Measurements from ENCODE around the gene HPN. TPM values are rescaled to one million over a fixed set of nuclear protein-coding genes. Genes with fewer than 3 reads are reported as not detected.

The HPN gene
- total and polyA plus RNA-seq, 2 of the 13 experiments (the other 11 are each of a cell fraction or from before 2014, with no cell fraction given): 46.7 to 261 TPM

- TF ChIP-seq, protein P1, sequence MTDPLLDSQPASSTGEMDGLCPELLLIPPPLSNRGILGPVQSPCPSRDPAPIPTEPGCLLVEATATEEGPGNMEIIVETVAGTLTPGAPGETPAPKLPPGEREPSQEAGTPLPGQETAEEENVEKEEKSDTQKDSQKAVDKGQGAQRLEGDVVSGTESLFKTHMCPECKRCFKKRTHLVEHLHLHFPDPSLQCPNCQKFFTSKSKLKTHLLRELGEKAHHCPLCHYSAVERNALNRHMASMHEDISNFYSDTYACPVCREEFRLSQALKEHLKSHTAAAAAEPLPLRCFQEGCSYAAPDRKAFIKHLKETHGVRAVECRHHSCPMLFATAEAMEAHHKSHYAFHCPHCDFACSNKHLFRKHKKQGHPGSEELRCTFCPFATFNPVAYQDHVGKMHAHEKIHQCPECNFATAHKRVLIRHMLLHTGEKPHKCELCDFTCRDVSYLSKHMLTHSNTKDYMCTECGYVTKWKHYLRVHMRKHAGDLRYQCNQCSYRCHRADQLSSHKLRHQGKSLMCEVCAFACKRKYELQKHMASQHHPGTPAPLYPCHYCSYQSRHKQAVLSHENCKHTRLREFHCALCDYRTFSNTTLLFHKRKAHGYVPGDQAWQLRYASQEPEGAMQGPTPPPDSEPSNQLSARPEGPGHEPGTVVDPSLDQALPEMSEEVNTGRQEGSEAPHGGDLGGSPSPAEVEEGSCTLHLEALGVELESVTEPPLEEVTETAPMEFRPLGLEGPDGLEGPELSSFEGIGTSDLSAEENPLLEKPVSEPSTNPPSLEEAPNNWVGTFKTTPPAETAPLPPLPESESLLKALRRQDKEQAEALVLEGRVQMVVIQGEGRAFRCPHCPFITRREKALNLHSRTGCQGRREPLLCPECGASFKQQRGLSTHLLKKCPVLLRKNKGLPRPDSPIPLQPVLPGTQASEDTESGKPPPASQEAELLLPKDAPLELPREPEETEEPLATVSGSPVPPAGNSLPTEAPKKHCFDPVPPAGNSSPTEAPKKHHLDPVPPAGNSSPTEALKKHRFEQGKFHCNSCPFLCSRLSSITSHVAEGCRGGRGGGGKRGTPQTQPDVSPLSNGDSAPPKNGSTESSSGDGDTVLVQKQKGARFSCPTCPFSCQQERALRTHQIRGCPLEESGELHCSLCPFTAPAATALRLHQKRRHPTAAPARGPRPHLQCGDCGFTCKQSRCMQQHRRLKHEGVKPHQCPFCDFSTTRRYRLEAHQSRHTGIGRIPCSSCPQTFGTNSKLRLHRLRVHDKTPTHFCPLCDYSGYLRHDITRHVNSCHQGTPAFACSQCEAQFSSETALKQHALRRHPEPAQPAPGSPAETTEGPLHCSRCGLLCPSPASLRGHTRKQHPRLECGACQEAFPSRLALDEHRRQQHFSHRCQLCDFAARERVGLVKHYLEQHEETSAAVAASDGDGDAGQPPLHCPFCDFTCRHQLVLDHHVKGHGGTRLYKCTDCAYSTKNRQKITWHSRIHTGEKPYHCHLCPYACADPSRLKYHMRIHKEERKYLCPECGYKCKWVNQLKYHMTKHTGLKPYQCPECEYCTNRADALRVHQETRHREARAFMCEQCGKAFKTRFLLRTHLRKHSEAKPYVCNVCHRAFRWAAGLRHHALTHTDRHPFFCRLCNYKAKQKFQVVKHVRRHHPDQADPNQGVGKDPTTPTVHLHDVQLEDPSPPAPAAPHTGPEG (CRISPR knock-in tag; IDR thresholded peaks at IDR 0.05): no peak
- TF ChIP-seq TOPORS (CRISPR knock-in tag; IDR thresholded peaks at IDR 0.05) (no peak), NKX3-1 (CRISPR knock-in tag; IDR thresholded peaks at IDR 0.05) (no peak), ZFP90 (CRISPR knock-in tag; IDR thresholded peaks at IDR 0.05; ENCODE audit: borderline replicate concordance) (0 out of 2 replicates have a peak, but pooled peaks have one; percentile 43), ZNF260 (CRISPR knock-in tag; IDR thresholded peaks at IDR 0.05; ENCODE audit: borderline replicate concordance, low read depth) (no peak), ZNF12 (CRISPR knock-in tag; IDR thresholded peaks at IDR 0.05) (0 out of 2 replicates have a peak, but pooled peaks have one; percentile 37), ZSCAN30 (CRISPR knock-in tag; IDR thresholded peaks at IDR 0.05) (no peak), HOXA5 (CRISPR knock-in tag; IDR thresholded peaks at IDR 0.05) (no peak), NFKB2 (CRISPR knock-in tag; IDR thresholded peaks at IDR 0.05; ENCODE audit: borderline replicate concordance) (peak; percentile 51; the same call in 1 of the 2 replicates), ZNF207 (IDR thresholded peaks at IDR 0.05; ENCODE audit: borderline replicate concordance) (no peak), SP4 (CRISPR knock-in tag; IDR thresholded peaks at IDR 0.05) (peak; percentile 30; the same call in 1 of the 2 replicates), ZNF382 (CRISPR knock-in tag; IDR thresholded peaks at IDR 0.05; ENCODE audit: borderline replicate concordance) (no peak), ZNF431 (CRISPR knock-in tag; IDR thresholded peaks at IDR 0.05; ENCODE audit: borderline replicate concordance, low read depth) (0 out of 2 replicates have a peak, but pooled peaks have one; percentile 24), MED1 (CRISPR knock-in tag; IDR thresholded peaks at IDR 0.05) (peak; percentile 49), CHD2 (IDR thresholded peaks at IDR 0.05; ENCODE audit: low read depth, low read length) (no peak), TEAD3 (CRISPR knock-in tag; optimal IDR thresholded peaks at IDR 0.05; ENCODE audit: borderline replicate concordance) (peak; percentile 55)
- TF ChIP-seq, protein P2, sequence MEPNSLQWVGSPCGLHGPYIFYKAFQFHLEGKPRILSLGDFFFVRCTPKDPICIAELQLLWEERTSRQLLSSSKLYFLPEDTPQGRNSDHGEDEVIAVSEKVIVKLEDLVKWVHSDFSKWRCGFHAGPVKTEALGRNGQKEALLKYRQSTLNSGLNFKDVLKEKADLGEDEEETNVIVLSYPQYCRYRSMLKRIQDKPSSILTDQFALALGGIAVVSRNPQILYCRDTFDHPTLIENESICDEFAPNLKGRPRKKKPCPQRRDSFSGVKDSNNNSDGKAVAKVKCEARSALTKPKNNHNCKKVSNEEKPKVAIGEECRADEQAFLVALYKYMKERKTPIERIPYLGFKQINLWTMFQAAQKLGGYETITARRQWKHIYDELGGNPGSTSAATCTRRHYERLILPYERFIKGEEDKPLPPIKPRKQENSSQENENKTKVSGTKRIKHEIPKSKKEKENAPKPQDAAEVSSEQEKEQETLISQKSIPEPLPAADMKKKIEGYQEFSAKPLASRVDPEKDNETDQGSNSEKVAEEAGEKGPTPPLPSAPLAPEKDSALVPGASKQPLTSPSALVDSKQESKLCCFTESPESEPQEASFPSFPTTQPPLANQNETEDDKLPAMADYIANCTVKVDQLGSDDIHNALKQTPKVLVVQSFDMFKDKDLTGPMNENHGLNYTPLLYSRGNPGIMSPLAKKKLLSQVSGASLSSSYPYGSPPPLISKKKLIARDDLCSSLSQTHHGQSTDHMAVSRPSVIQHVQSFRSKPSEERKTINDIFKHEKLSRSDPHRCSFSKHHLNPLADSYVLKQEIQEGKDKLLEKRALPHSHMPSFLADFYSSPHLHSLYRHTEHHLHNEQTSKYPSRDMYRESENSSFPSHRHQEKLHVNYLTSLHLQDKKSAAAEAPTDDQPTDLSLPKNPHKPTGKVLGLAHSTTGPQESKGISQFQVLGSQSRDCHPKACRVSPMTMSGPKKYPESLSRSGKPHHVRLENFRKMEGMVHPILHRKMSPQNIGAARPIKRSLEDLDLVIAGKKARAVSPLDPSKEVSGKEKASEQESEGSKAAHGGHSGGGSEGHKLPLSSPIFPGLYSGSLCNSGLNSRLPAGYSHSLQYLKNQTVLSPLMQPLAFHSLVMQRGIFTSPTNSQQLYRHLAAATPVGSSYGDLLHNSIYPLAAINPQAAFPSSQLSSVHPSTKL (CRISPR knock-in tag; IDR thresholded peaks at IDR 0.05): no peak
- TF ChIP-seq, protein P3, sequence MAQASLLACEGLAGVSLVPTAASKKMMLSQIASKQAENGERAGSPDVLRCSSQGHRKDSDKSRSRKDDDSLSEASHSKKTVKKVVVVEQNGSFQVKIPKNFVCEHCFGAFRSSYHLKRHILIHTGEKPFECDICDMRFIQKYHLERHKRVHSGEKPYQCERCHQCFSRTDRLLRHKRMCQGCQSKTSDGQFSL (CRISPR knock-in tag; IDR thresholded peaks at IDR 0.05): 0 out of 2 replicates have a peak, but pooled peaks have one; percentile 40
Observed at GRCh38 chr19:35013041-35013819, 28.3 kb upstream of the HPN start (continued).
